ENCODE measurements around the gene GAS2L1. TPM values are rescaled to one million over a fixed set of nuclear protein-coding genes. Genes with fewer than 3 reads are reported as not detected.

The GAS2L1 gene
- total RNA-seq, 1 donor from 2014 or later = not detected

- CTCF ChIA-PET = interaction anchor here (0.6 to 1.2 kb wide), 2 partner anchors 11 to 685 kb away, joined by 3 read pairs; no protein-coding TSS in a partner anchor
- DNase-seq (no peak), ATAC-seq (ENCODE audit: low read depth) (no peak)
- intact Hi-C loops (cut with micrococcal nuclease) = no loop called here
- Mint-ChIP-seq H3K9me3 (no peaks in the 10 kb centered on the region), H3K27ac (no peak overlapping the region), H3K36me3 (ENCODE audit: low read depth) (no peaks in the 10 kb centered on the region), H3K4me3 (no peak overlapping the region), H3K27me3 (peaks cover 36% of the 10 kb centered on the region), H3K4me1 (peaks cover 31% of the 10 kb centered on the region)
- TF ChIP-seq CTCF (IDR thresholded peaks at IDR 0.05) = no peak
- POLR2A ChIA-PET = interaction anchor here (0.5 kb wide), 1 partner anchor 62 kb away, joined by 3 read pairs; no protein-coding TSS in a partner anchor
These were observed 6.7 kb downstream of the GAS2L1 start for GRCh38 chr22:29313126-29313575.

- H3K4me1 Mint-ChIP-seq = peaks cover 31% of the 10 kb centered on the region
- H3K27ac Mint-ChIP-seq = no peak overlapping the region
- ChIA-PET POLR2A (interaction anchor here (0.5 to 0.6 kb wide), 5 partner anchors 9 to 263 kb away, joined by 3 to 6 read pairs (median 4); no protein-coding TSS in a partner anchor), CTCF (interaction anchor here (0.6 to 1.2 kb wide), 2 partner anchors 11 to 685 kb away, joined by 3 read pairs; no protein-coding TSS in a partner anchor)
- H3K36me3 Mint-ChIP-seq (ENCODE audit: low read depth) = no peaks in the 10 kb centered on the region
- DNase-seq (no peak), ATAC-seq (ENCODE audit: low read depth) (no peak)
- intact Hi-C loops (cut with micrococcal nuclease) = no loop called here
- no peaks in the 10 kb centered on the region for H3K9me3 Mint-ChIP-seq
- peak overlapping the region; percentile 52 for H3K4me3 Mint-ChIP-seq
- TF ChIP-seq CTCF (IDR thresholded peaks at IDR 0.05) = no peak
- H3K27me3 Mint-ChIP-seq = peaks cover 34% of the 10 kb centered on the region
These were observed 7.4 kb downstream of the GAS2L1 start for GRCh38 chr22:29313576-29314466.

- no peaks in the 10 kb centered on the region for H3K9me3 Mint-ChIP-seq
- ATAC-seq (ENCODE audit: low read depth) (no peak), DNase-seq (no peak)
- H3K27me3 Mint-ChIP-seq = peaks cover 34% of the 10 kb centered on the region
- no peak for TF ChIP-seq CTCF (IDR thresholded peaks at IDR 0.05)
- ChIA-PET CTCF (no interaction called here), POLR2A (interaction anchor here (0.5 kb wide), 1 partner anchor 245 kb away, joined by 4 read pairs; no protein-coding TSS in a partner anchor)
- no peak overlapping the region for H3K27ac Mint-ChIP-seq
- peak overlapping the region; percentile 52 for H3K4me3 Mint-ChIP-seq
- no peaks in the 10 kb centered on the region for H3K36me3 Mint-ChIP-seq (ENCODE audit: low read depth)
- intact Hi-C loops (cut with micrococcal nuclease) = no loop called here
- H3K4me1 Mint-ChIP-seq = peaks cover 31% of the 10 kb centered on the region
These were observed 8.3 kb downstream of the GAS2L1 start for GRCh38 chr22:29314537-29315285.

GRCh38 chr22:29315286-29316140 is 9.1 kb downstream of the GAS2L1 start, which contains the start of gene RASL10A:
Gene RASL10A (minus strand): TSS chr22:29315697. CDS start chr22:29315246, 451 bp downstream.
- intact Hi-C loops (cut with micrococcal nuclease) = no loop called here
- DNase-seq (no peak), ATAC-seq (ENCODE audit: low read depth) (no peak)
- H3K4me1 Mint-ChIP-seq = peaks cover 31% of the 10 kb centered on the region
- H3K9me3 Mint-ChIP-seq = no peaks in the 10 kb centered on the region
- peaks cover 34% of the 10 kb centered on the region for H3K27me3 Mint-ChIP-seq
- TF ChIP-seq CTCF (IDR thresholded peaks at IDR 0.05) = no peak
- H3K4me3 Mint-ChIP-seq = peak within 1 kb of the TSS; percentile 52
- ChIA-PET CTCF (no interaction called here), POLR2A (no interaction called here)
- no peaks in the 10 kb centered on the region for H3K36me3 Mint-ChIP-seq (ENCODE audit: low read depth)
- no peak within 1 kb of the TSS for H3K27ac Mint-ChIP-seq

All from activated B cell treated with CpG ODN at 0.5 μM for 24 hours (primary cell).